Neural cell (in vitro differentiated cells): ENCODE results near the gene GOLGA5. TPM values are rescaled to one million over a fixed set of nuclear protein-coding genes. Genes with fewer than 3 reads are reported as not detected.

ENCODE experiments used
- H2AFZ ChIP-seq: fragments of 200-600, 300-800 bp; sonication (generic), shearing (Covaris generic); 2 replicates; pipeline ENCODE4 v1.6.0; 2014; ENCODE audit warnings: low read depth, mild to moderate bottlenecking, antibody characterized with exemption, low read length, moderate library complexity
- H3F3A ChIP-seq: fragments of 200-600 bp; shearing (Covaris generic); 2 replicates; pipeline ENCODE4 v1.6.1; 2016; ENCODE audit warnings: mild to moderate bottlenecking, moderate library complexity, mixed read lengths, antibody characterized with exemption, low read length; ENCODE audit not compliant: insufficient read depth, poor library complexity, severe bottlenecking
- H3K27ac ChIP-seq: fragments of 200-600, 300-800 bp; sonication (generic), shearing (Covaris generic); 2 replicates; pipeline ENCODE4 v1.5.1; 2014; ENCODE audit warnings: mild to moderate bottlenecking, low read length, moderate library complexity
- H3K27me3 ChIP-seq: fragments of 300-800, 200-600 bp; sonication (generic), shearing (Covaris generic); 2 replicates; pipeline ENCODE4 v1.6.0; 2014; ENCODE audit warnings: mild to moderate bottlenecking, low read depth, low read length, moderate library complexity; ENCODE audit not compliant: insufficient read depth
- H3K36me3 ChIP-seq: fragments of 300-800, 200-600 bp; sonication (generic), shearing (Covaris generic); 2 replicates; pipeline ENCODE4 v1.5.1; 2014; ENCODE audit warnings: mild to moderate bottlenecking, antibody characterized with exemption, low read length, moderate library complexity; ENCODE audit not compliant: insufficient read depth
- H3K4me2 ChIP-seq: fragments of 300-800, 200-600 bp; sonication (generic), shearing (Covaris generic); 2 replicates; pipeline ENCODE4 v1.6.0; 2014; ENCODE audit warnings: mild to moderate bottlenecking, low read length
- H3K4me3 ChIP-seq: fragments of 300-800, 200-600 bp; sonication (generic), shearing (Covaris generic); 2 replicates; pipeline ENCODE4 v1.5.1; 2014; ENCODE audit warnings: mild to moderate bottlenecking, low read length, moderate library complexity
- H3K79me2 ChIP-seq: fragments of 200-600 bp; shearing (Covaris generic); replicated peaks from 2 replicates; pipeline ENCODE4 v1.6.0; 2014; ENCODE audit warnings: mild to moderate bottlenecking, low read length, moderate library complexity; ENCODE audit not compliant: insufficient read depth
- H3K9ac ChIP-seq: fragments of 300-800, 200-600 bp; sonication (generic), shearing (Covaris generic); 2 replicates; pipeline ENCODE4 v1.6.1; 2016; ENCODE audit warnings: mild to moderate bottlenecking, low read length, mixed read lengths
- H3K9me2 ChIP-seq: fragments of 200-600 bp; shearing (Covaris generic); 2 replicates; pipeline ENCODE4 v1.6.1; 2016; ENCODE audit warnings: mild to moderate bottlenecking, low read length, mixed read lengths; ENCODE audit not compliant: insufficient read depth
- H3K9me3 ChIP-seq: fragments of 200-600, 300-800 bp; sonication (generic), shearing (Covaris generic); 2 replicates; pipeline ENCODE4 v1.6.1; 2016; ENCODE audit warnings: mild to moderate bottlenecking, mixed run types, low read length, moderate library complexity, mixed read lengths
- H4K20me1 ChIP-seq: fragments of 200-600 bp; shearing (Covaris generic); 2 replicates; pipeline ENCODE4 v1.6.1; 2016; ENCODE audit warnings: mild to moderate bottlenecking, mixed run types; ENCODE audit not compliant: insufficient read depth
- EP300 ChIP-seq: fragments of 450-650 bp; conservative IDR thresholded peaks from 2 replicates; pipeline ENCODE4 v1.6.1; 2014; ENCODE audit warnings: antibody characterized with exemption, mild to moderate bottlenecking, moderate library complexity; ENCODE audit not compliant: poor library complexity, severe bottlenecking
- EZH2 ChIP-seq: fragments of 200-600, 300-800 bp; shearing (Covaris generic), sonication (generic); IDR thresholded peaks from 2 replicates; pipeline ENCODE4 v1.6.1; 2014; ENCODE audit warnings: antibody characterized with exemption, low read length, borderline replicate concordance, mild to moderate bottlenecking; ENCODE audit not compliant: insufficient read depth, poor library complexity, severe bottlenecking
- MXI1 ChIP-seq: fragments of 450-650 bp; conservative IDR thresholded peaks from 2 replicates; pipeline ENCODE4 v1.6.1; 2014; ENCODE audit warnings: antibody characterized with exemption, mild to moderate bottlenecking; ENCODE audit not compliant: poor library complexity, severe bottlenecking
- POLR2AphosphoS5 ChIP-seq: IDR thresholded peaks from 2 replicates; pipeline ENCODE4 v1.6.1; 2012
- RAD21 ChIP-seq: fragments of 450-650 bp; conservative IDR thresholded peaks from 2 replicates; pipeline ENCODE4 v1.6.1; 2014; ENCODE audit warnings: antibody characterized with exemption, mild to moderate bottlenecking, moderate library complexity
- SMC3 ChIP-seq: fragments of 450-650 bp; conservative IDR thresholded peaks from 2 replicates; pipeline ENCODE4 v1.6.1; 2014; ENCODE audit warnings: antibody characterized with exemption, mild to moderate bottlenecking, moderate library complexity; ENCODE audit not compliant: poor library complexity
- TAF1 ChIP-seq: IDR thresholded peaks from 2 replicates; pipeline ENCODE4 v1.6.1; 2012; ENCODE audit warnings: low read depth
- polyA plus RNA-seq: library from polyadenylated mRNA; depleted of rRNA; stranded (reverse); fragments of >200 nt; gene quantifications from 2 replicates; pipeline ENCODE4 v1.2.3, GENCODE V29; 2014
- TF ChIP-seq, protein P1 (sequence below): IDR thresholded peaks from 2 replicates; pipeline ENCODE4 v1.6.1; 2012; ENCODE audit warnings: borderline replicate concordance
- TF ChIP-seq, protein P2 (sequence below): fragments of 450-650 bp; IDR thresholded peaks from 2 replicates; pipeline ENCODE4 v1.5.1; 2014; ENCODE audit warnings: antibody characterized with exemption, mild to moderate bottlenecking, moderate library complexity; ENCODE audit not compliant: poor library complexity, severe bottlenecking

The GOLGA5 gene
- polyA plus RNA-seq, 1 donor from 2014 or later: 35.7 TPM

GRCh38 chr14:92759300-92759678, 34.8 kb upstream of the GOLGA5 start:
- Histone ChIP-seq H3K4me3 (no peak overlapping the region), H4K20me1 (no peaks in the 10 kb centered on the region), H3F3A (no peaks in the 10 kb centered on the region), H3K36me3 (no peaks in the 10 kb centered on the region), H3K27ac (no peak overlapping the region), H3K4me2 (no peak overlapping the region), H3K9me2 (no peaks in the 10 kb centered on the region), H3K27me3 (no peaks in the 10 kb centered on the region), H3K79me2 (no peaks in the 10 kb centered on the region), H3K9ac (no peak overlapping the region), H3K9me3 (no peaks in the 10 kb centered on the region), H2AFZ (no peak overlapping the region)
- TF ChIP-seq, protein P1, sequence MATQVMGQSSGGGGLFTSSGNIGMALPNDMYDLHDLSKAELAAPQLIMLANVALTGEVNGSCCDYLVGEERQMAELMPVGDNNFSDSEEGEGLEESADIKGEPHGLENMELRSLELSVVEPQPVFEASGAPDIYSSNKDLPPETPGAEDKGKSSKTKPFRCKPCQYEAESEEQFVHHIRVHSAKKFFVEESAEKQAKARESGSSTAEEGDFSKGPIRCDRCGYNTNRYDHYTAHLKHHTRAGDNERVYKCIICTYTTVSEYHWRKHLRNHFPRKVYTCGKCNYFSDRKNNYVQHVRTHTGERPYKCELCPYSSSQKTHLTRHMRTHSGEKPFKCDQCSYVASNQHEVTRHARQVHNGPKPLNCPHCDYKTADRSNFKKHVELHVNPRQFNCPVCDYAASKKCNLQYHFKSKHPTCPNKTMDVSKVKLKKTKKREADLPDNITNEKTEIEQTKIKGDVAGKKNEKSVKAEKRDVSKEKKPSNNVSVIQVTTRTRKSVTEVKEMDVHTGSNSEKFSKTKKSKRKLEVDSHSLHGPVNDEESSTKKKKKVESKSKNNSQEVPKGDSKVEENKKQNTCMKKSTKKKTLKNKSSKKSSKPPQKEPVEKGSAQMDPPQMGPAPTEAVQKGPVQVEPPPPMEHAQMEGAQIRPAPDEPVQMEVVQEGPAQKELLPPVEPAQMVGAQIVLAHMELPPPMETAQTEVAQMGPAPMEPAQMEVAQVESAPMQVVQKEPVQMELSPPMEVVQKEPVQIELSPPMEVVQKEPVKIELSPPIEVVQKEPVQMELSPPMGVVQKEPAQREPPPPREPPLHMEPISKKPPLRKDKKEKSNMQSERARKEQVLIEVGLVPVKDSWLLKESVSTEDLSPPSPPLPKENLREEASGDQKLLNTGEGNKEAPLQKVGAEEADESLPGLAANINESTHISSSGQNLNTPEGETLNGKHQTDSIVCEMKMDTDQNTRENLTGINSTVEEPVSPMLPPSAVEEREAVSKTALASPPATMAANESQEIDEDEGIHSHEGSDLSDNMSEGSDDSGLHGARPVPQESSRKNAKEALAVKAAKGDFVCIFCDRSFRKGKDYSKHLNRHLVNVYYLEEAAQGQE: no peak
- TF ChIP-seq SMC3 (no peak), EP300 (no peak), POLR2AphosphoS5 (no peak), TAF1 (no peak), RAD21 (no peak)
- TF ChIP-seq, protein P2, sequence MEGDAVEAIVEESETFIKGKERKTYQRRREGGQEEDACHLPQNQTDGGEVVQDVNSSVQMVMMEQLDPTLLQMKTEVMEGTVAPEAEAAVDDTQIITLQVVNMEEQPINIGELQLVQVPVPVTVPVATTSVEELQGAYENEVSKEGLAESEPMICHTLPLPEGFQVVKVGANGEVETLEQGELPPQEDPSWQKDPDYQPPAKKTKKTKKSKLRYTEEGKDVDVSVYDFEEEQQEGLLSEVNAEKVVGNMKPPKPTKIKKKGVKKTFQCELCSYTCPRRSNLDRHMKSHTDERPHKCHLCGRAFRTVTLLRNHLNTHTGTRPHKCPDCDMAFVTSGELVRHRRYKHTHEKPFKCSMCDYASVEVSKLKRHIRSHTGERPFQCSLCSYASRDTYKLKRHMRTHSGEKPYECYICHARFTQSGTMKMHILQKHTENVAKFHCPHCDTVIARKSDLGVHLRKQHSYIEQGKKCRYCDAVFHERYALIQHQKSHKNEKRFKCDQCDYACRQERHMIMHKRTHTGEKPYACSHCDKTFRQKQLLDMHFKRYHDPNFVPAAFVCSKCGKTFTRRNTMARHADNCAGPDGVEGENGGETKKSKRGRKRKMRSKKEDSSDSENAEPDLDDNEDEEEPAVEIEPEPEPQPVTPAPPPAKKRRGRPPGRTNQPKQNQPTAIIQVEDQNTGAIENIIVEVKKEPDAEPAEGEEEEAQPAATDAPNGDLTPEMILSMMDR: no peak

DNA sequence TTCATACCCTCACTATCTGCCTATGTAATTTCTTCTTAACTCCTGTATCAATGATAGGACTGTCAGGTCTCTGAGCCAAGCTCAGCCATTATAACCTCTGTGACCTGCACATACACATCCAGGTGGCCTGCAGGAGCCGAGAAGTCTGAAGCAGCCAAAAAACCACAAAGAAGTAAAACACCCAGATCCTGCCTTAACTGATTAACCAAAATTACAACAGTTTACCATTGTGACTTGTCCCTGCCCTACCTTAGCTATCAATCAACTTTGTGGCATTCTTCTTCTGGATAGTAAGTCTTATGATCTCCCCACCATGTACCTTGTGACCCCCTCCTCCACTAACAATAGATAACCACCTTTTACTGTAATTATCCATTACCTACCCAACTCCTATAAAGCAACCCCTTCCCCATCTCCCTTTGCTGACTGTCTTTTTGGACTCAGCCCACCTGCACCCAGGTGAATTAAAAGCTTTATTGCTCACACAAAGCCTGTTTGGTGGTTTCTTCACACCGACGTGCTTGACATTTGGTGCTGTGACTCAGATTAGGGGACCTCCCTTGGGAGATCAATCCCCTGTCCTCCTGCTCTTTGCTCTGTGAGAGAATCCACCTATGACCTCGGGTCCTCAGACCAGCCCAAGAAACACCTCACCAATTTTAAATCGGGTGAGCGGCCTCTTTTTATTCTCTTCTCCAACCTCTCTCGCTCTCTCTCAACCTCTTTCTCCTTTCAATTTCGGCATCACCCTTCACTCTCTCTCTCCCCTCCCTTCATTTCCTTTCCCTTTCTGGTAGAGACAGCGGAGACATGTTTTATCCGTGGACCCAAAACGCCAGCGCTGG, 34.2 kb upstream of the GOLGA5 start:
- Histone ChIP-seq H3K36me3 (no peaks in the 10 kb centered on the region), H3F3A (no peaks in the 10 kb centered on the region), H3K27ac (no peak overlapping the region), H3K27me3 (no peaks in the 10 kb centered on the region), H3K79me2 (no peaks in the 10 kb centered on the region), H3K4me2 (no peak overlapping the region), H3K9ac (no peak overlapping the region), H3K9me2 (no peaks in the 10 kb centered on the region), H3K9me3 (no peaks in the 10 kb centered on the region), H3K4me3 (no peak overlapping the region), H4K20me1 (no peaks in the 10 kb centered on the region), H2AFZ (no peak overlapping the region)
- TF ChIP-seq MXI1: no peak

- TF ChIP-seq EZH2 (no peak), MXI1 (no peak), TAF1 (no peak), SMC3 (no peak), EP300 (no peak), RAD21 (no peak), POLR2AphosphoS5 (no peak)
- TF ChIP-seq, protein P1: no peak
- TF ChIP-seq, protein P2: no peak
- no peaks in the 10 kb centered on the region for H3K27me3 ChIP-seq
- no peaks in the 10 kb centered on the region for H3K36me3 ChIP-seq
- H4K20me1 ChIP-seq: no peaks in the 10 kb centered on the region
- H3F3A ChIP-seq: no peaks in the 10 kb centered on the region
- no peak overlapping the region for H3K9ac ChIP-seq
- no peak overlapping the region for H3K27ac ChIP-seq
- H3K4me2 ChIP-seq: no peak overlapping the region
- no peaks in the 10 kb centered on the region for H3K79me2 ChIP-seq
- no peak overlapping the region for H3K4me3 ChIP-seq
- no peaks in the 10 kb centered on the region for H3K9me2 ChIP-seq
- H2AFZ ChIP-seq: no peak overlapping the region
- H3K9me3 ChIP-seq: no peaks in the 10 kb centered on the region
These were observed 33.6 kb upstream of the GOLGA5 start for GRCh38 chr14:92760524-92760805.
